ENCODE results near the gene TMEM169. TPM values are rescaled to one million over a fixed set of nuclear protein-coding genes. Genes with fewer than 3 reads are reported as not detected.

The TMEM169 gene
- 1 to 10 TPM in 1 of 2 donors, under 1 TPM in 1; 0.75 to 1.9 TPM for total RNA-seq
- polyA plus RNA-seq = under 1 TPM; 0.42 to 0.85 TPM

- under 1% methylated on average over 44 of the region's 44 CpGs for WGBS
- peak within 1 kb of the TSS; percentile 56 to 62 for H3K27ac ChIP-seq (ENCODE audit: low read depth in 1 of 2, low read length in 2 of 2)
- no peaks in the 10 kb centered on the region for H3K27me3 ChIP-seq (ENCODE audit: control insufficient read depth in 4 of 4, insufficient read depth in 4 of 4, low read length in 3 of 4)
- no peaks in the 10 kb centered on the region for H3K36me3 ChIP-seq (ENCODE audit: control insufficient read depth in 4 of 4, insufficient read depth in 3 of 4, low read depth in 1 of 4, low read length in 3 of 4)
- H3K9me3 ChIP-seq (ENCODE audit: control insufficient read depth in 4 of 4, low read length in 3 of 4) = no peaks in the 10 kb centered on the region
- DNase-seq (ENCODE audit: low spot score) = peak; percentile 88
- peaks cover 11 to 44% (median 36%) of the 10 kb centered on the region in 4 donors for H3K4me1 ChIP-seq (ENCODE audit: control insufficient read depth in 4 of 4, insufficient read depth in 4 of 4, low read length in 3 of 4)
- TF ChIP-seq REST (IDR thresholded peaks at IDR 0.05) (peak; percentile 86), RXRA (IDR thresholded peaks at IDR 0.05) (peak; percentile 22 to 69), RAD21 (IDR thresholded peaks at IDR 0.05) (peak in 1 of 2 donors; percentile 23), YY1 (IDR thresholded peaks at IDR 0.05) (peak; percentile 92), TAF1 (conservative IDR thresholded peaks at IDR 0.05) (peak; percentile 93), HNF4A (conservative IDR thresholded peaks at IDR 0.05) (peak in 1 of 2 donors; percentile 38), NR2F2 (IDR thresholded peaks at IDR 0.05) (no peak), MAX (IDR thresholded peaks at IDR 0.05) (no peak)
- H3K4me3 ChIP-seq (ENCODE audit: low read depth in 1 of 3, low read length in 3 of 3) = peak within 1 kb of the TSS; percentile 65 to 89 (median 76)
- H3K9ac ChIP-seq (ENCODE audit: low read depth in 1 of 2, low read length in 2 of 2) = peak within 1 kb of the TSS; percentile 66 to 92
Measured at GRCh38 chr2:216081487-216082116, at the start of gene TMEM169, which contains the start of gene PECR. TMEM169 (plus strand) TSS chr2:216081919; CDS start chr2:216095964, 14,045 bp downstream. PECR (minus strand) TSS chr2:216081809; CDS start chr2:216081741, 68 bp downstream.

GRCh38 chr2:216031960-216032689, 49.6 kb upstream of the TMEM169 start:
- no peak overlapping the region for H3K27ac ChIP-seq (ENCODE audit: low read depth in 1 of 2, low read length in 2 of 2)
- no peaks in the 10 kb centered on the region for H3K4me1 ChIP-seq (ENCODE audit: control insufficient read depth in 4 of 4, insufficient read depth in 4 of 4, low read length in 3 of 4)
- 97% methylated on average over 1 of the region's 1 CpG for WGBS
- no peaks in the 10 kb centered on the region for H3K9me3 ChIP-seq (ENCODE audit: control insufficient read depth in 4 of 4, low read length in 3 of 4)
- no peak overlapping the region for H3K4me3 ChIP-seq (ENCODE audit: low read depth in 1 of 3, low read length in 3 of 3)
- no peak for DNase-seq (ENCODE audit: low spot score)
- H3K36me3 ChIP-seq (ENCODE audit: control insufficient read depth in 4 of 4, insufficient read depth in 3 of 4, low read depth in 1 of 4, low read length in 3 of 4) = peaks cover 8 to 51% (median 43%) of the 10 kb centered on the region in 4 donors
- H3K9ac ChIP-seq (ENCODE audit: low read depth in 1 of 2, low read length in 2 of 2) = no peak overlapping the region
- no peaks in the 10 kb centered on the region for H3K27me3 ChIP-seq (ENCODE audit: control insufficient read depth in 4 of 4, insufficient read depth in 4 of 4, low read length in 3 of 4)
- no peak for TF ChIP-seq JUND (IDR thresholded peaks at IDR 0.05)
- no peak for TF ChIP-seq TAF1 (conservative IDR thresholded peaks at IDR 0.05)
- TF ChIP-seq HNF4A (conservative IDR thresholded peaks at IDR 0.05) = no peak
- TF ChIP-seq EGR1 (IDR thresholded peaks at IDR 0.05; ENCODE audit: low read depth in 2 of 2) = no peak
- TF ChIP-seq RAD21 (IDR thresholded peaks at IDR 0.05) = no peak
- TF ChIP-seq FOXA1 (IDR thresholded peaks at IDR 0.05) = no peak
- no peak for TF ChIP-seq GABPA (IDR thresholded peaks at IDR 0.05 in 1 of 2, conservative IDR thresholded peaks at IDR 0.05 in 1 of 2)
- no peak for TF ChIP-seq SP1 (IDR thresholded peaks at IDR 0.05)
- no peak for TF ChIP-seq ATF3 (IDR thresholded peaks at IDR 0.05)
- no peak for TF ChIP-seq ZBTB33 (IDR thresholded peaks at IDR 0.05)
- TF ChIP-seq YY1 (IDR thresholded peaks at IDR 0.05) = no peak
- TF ChIP-seq REST (IDR thresholded peaks at IDR 0.05) = no peak
- TF ChIP-seq RXRA (IDR thresholded peaks at IDR 0.05) = no peak
- no peak for TF ChIP-seq CTCF (IDR thresholded peaks at IDR 0.05; ENCODE audit: low read depth, low read length, missing input control)
- no peak for TF ChIP-seq FOXA2 (IDR thresholded peaks at IDR 0.05)
- TF ChIP-seq MAX (IDR thresholded peaks at IDR 0.05) = no peak
- no peak for TF ChIP-seq HNF4G (IDR thresholded peaks at IDR 0.05)
